ENCODE data around the gene PSG1.
"Not testable (repeated sequence)": the region's sequence is repeated elsewhere in the genome, so short reads cannot be mapped to it uniquely, and the experiment has no call there.

The PSG1 gene

GRCh38 chr19:42876596-42876995 lies 2.9 kb downstream of the PSG1 start:
- H3K4me3 ChIP-seq (ENCODE audit: low read length); H3K4me2 ChIP-seq (ENCODE audit: low read length); H3K9me3 ChIP-seq (replicated peaks; ENCODE audit: low read length); H3K36me3 ChIP-seq (ENCODE audit: insufficient read depth, low read length); H3K27me3 ChIP-seq (ENCODE audit: control insufficient read depth, insufficient read depth, low read length): not testable (repeated sequence)
- peak overlapping the region; percentile 63 for H3K9ac ChIP-seq (ENCODE audit: low read depth, low read length)
- H3K4me1 ChIP-seq (ENCODE audit: control insufficient read depth, insufficient read depth, low read length), result peaks cover 30% of the 10 kb centered on the region

GRCh38 chr19:42875881-42876280 lies 3.6 kb downstream of the PSG1 start:
- Histone ChIP-seq H3K4me1 (ENCODE audit: control insufficient read depth, insufficient read depth, low read length) (peaks cover 30% of the 10 kb centered on the region), H3K9ac (ENCODE audit: low read depth, low read length) (peak overlapping the region; percentile 63)
- not testable (repeated sequence) for H3K36me3 ChIP-seq (ENCODE audit: insufficient read depth, low read length); H3K4me3 ChIP-seq (ENCODE audit: low read length); H3K27me3 ChIP-seq (ENCODE audit: control insufficient read depth, insufficient read depth, low read length); H3K4me2 ChIP-seq (ENCODE audit: low read length); H3K9me3 ChIP-seq (replicated peaks; ENCODE audit: low read length)

- H3K9ac ChIP-seq (ENCODE audit: low read depth, low read length), result peak overlapping the region; percentile 66
- H3K4me1 ChIP-seq (ENCODE audit: control insufficient read depth, insufficient read depth, low read length), result peaks cover 30% of the 10 kb centered on the region
Measured at GRCh38 chr19:42874901-42875813, 4.4 kb downstream of the PSG1 start.

GRCh38 chr19:42874136-42874535 lies 5.4 kb downstream of the PSG1 start:
- not testable (repeated sequence) for H3K4me3 ChIP-seq (ENCODE audit: low read length); H3K9me3 ChIP-seq (replicated peaks; ENCODE audit: low read length); H3K36me3 ChIP-seq (ENCODE audit: insufficient read depth, low read length); H3K9ac ChIP-seq (ENCODE audit: low read depth, low read length); H3K27me3 ChIP-seq (ENCODE audit: control insufficient read depth, insufficient read depth, low read length); H3K4me2 ChIP-seq (ENCODE audit: low read length)
- peaks cover 30% of the 10 kb centered on the region for H3K4me1 ChIP-seq (ENCODE audit: control insufficient read depth, insufficient read depth, low read length)

More at GRCh38 chr19:42874901-42875813, 4.4 kb downstream of the PSG1 start:
- not testable (repeated sequence) for H3K9me3 ChIP-seq (replicated peaks; ENCODE audit: low read length); H3K27me3 ChIP-seq (ENCODE audit: control insufficient read depth, insufficient read depth, low read length); H3K36me3 ChIP-seq (ENCODE audit: insufficient read depth, low read length)
- Histone ChIP-seq H3K4me2 (ENCODE audit: low read length) (peak overlapping the region; percentile 62), H3K4me3 (ENCODE audit: low read length) (peak overlapping the region; percentile 35)

- Histone ChIP-seq H3K4me1 (ENCODE audit: control insufficient read depth, insufficient read depth, low read length) (peaks cover 30% of the 10 kb centered on the region), H3K27me3 (ENCODE audit: control insufficient read depth, insufficient read depth, low read length) (no peaks in the 10 kb centered on the region)
Measured at GRCh38 chr19:42872608-42873007, 6.9 kb downstream of the PSG1 start.

GRCh38 chr19:42857544-42857867 lies 22.0 kb downstream of the PSG1 start:
- H3K4me3 ChIP-seq (ENCODE audit: low read length), result no peak overlapping the region
- no peak overlapping the region for H3K4me2 ChIP-seq (ENCODE audit: low read length)
- no peaks in the 10 kb centered on the region for H3K9me3 ChIP-seq (replicated peaks; ENCODE audit: low read length)
- H3K9ac ChIP-seq (ENCODE audit: low read depth, low read length), result no peak overlapping the region
- peaks cover 12% of the 10 kb centered on the region for H3K4me1 ChIP-seq (ENCODE audit: control insufficient read depth, insufficient read depth, low read length)
- no peaks in the 10 kb centered on the region for H3K27me3 ChIP-seq (ENCODE audit: control insufficient read depth, insufficient read depth, low read length)
- H3K36me3 ChIP-seq (ENCODE audit: insufficient read depth, low read length), result no peaks in the 10 kb centered on the region

More at GRCh38 chr19:42872608-42873007, 6.9 kb downstream of the PSG1 start:
- Histone ChIP-seq H3K4me3 (ENCODE audit: low read length) (no peak overlapping the region), H3K9ac (ENCODE audit: low read depth, low read length) (no peak overlapping the region), H3K9me3 (replicated peaks; ENCODE audit: low read length) (no peaks in the 10 kb centered on the region), H3K36me3 (ENCODE audit: insufficient read depth, low read length) (no peaks in the 10 kb centered on the region), H3K4me2 (ENCODE audit: low read length) (no peak overlapping the region)

GRCh38 chr19:42856866-42857543 lies 22.5 kb downstream of the PSG1 start:
- H3K4me1 ChIP-seq (ENCODE audit: control insufficient read depth, insufficient read depth, low read length), result peaks cover 17% of the 10 kb centered on the region
- not testable (repeated sequence) for H3K9me3 ChIP-seq (replicated peaks; ENCODE audit: low read length); H3K27me3 ChIP-seq (ENCODE audit: control insufficient read depth, insufficient read depth, low read length); H3K4me2 ChIP-seq (ENCODE audit: low read length); H3K4me3 ChIP-seq (ENCODE audit: low read length); H3K36me3 ChIP-seq (ENCODE audit: insufficient read depth, low read length); H3K9ac ChIP-seq (ENCODE audit: low read depth, low read length)

- H3K9ac ChIP-seq (ENCODE audit: low read depth, low read length); H3K27me3 ChIP-seq (ENCODE audit: control insufficient read depth, insufficient read depth, low read length); H3K4me3 ChIP-seq (ENCODE audit: low read length); H3K9me3 ChIP-seq (replicated peaks; ENCODE audit: low read length); H3K4me2 ChIP-seq (ENCODE audit: low read length); H3K36me3 ChIP-seq (ENCODE audit: insufficient read depth, low read length): not testable (repeated sequence)
- peaks cover 38% of the 10 kb centered on the region for H3K4me1 ChIP-seq (ENCODE audit: control insufficient read depth, insufficient read depth, low read length)
Measured at GRCh38 chr19:42854745-42855144, 24.8 kb downstream of the PSG1 start.

GRCh38 chr19:42853231-42853630 lies 26.3 kb downstream of the PSG1 start:
- H3K4me2 ChIP-seq (ENCODE audit: low read length); H3K4me3 ChIP-seq (ENCODE audit: low read length); H3K9me3 ChIP-seq (replicated peaks; ENCODE audit: low read length); H3K36me3 ChIP-seq (ENCODE audit: insufficient read depth, low read length); H3K27me3 ChIP-seq (ENCODE audit: control insufficient read depth, insufficient read depth, low read length): not testable (repeated sequence)
- H3K9ac ChIP-seq (ENCODE audit: low read depth, low read length), result peak overlapping the region; percentile 51
- peaks cover 40% of the 10 kb centered on the region for H3K4me1 ChIP-seq (ENCODE audit: control insufficient read depth, insufficient read depth, low read length)

- not testable (repeated sequence) for H3K4me2 ChIP-seq (ENCODE audit: low read length); H3K36me3 ChIP-seq (ENCODE audit: insufficient read depth, low read length); H3K4me3 ChIP-seq (ENCODE audit: low read length); H3K27me3 ChIP-seq (ENCODE audit: control insufficient read depth, insufficient read depth, low read length); H3K9me3 ChIP-seq (replicated peaks; ENCODE audit: low read length)
- H3K4me1 ChIP-seq (ENCODE audit: control insufficient read depth, insufficient read depth, low read length), result peaks cover 40% of the 10 kb centered on the region
- H3K9ac ChIP-seq (ENCODE audit: low read depth, low read length), result peak overlapping the region; percentile 51
Measured at GRCh38 chr19:42852821-42853220, 26.7 kb downstream of the PSG1 start.

- Histone ChIP-seq H3K4me1 (ENCODE audit: control insufficient read depth, insufficient read depth, low read length) (peaks cover 40% of the 10 kb centered on the region), H3K9ac (ENCODE audit: low read depth, low read length) (peak overlapping the region; percentile 77)
- not testable (repeated sequence) for H3K4me3 ChIP-seq (ENCODE audit: low read length); H3K9me3 ChIP-seq (replicated peaks; ENCODE audit: low read length); H3K36me3 ChIP-seq (ENCODE audit: insufficient read depth, low read length); H3K4me2 ChIP-seq (ENCODE audit: low read length); H3K27me3 ChIP-seq (ENCODE audit: control insufficient read depth, insufficient read depth, low read length)
Measured at GRCh38 chr19:42851718-42852280, 27.7 kb downstream of the PSG1 start.
